Endothelial cell of umbilical vein (primary cell): Measurements from ENCODE around the gene UBTD1. TPM values are rescaled to one million over a fixed set of nuclear protein-coding genes. Genes with fewer than 3 reads are reported as not detected.

Experiments used
- BruUV-seq: library from RNA; stranded (reverse); fragments of 400-500 nt; replicated peaks from 2 replicates; lab custom pipeline; 2021; lab: Mats Ljungman, UMichigan
- CTCF ChIA-PET: fragments of 300-600, 350-600 bp; sonication (Branson Sonifier 250); formaldehyde crosslinking; loops from one replicate; lab custom pipeline; 2021; ENCODE audit warnings: antibody characterized with exemption, inconsistent platforms; lab: Charles Lee
- POLR2A ChIA-PET: fragments of 300-600, 350-600 bp; sonication (Branson Sonifier 250); formaldehyde crosslinking; loops from one replicate; lab custom pipeline; 2021; ENCODE audit warnings: antibody characterized with exemption, inconsistent platforms; lab: Charles Lee
- DNase-seq: peaks from one replicate; pipeline ENCODE4 v3.0.0-alpha.2; 2011; ENCODE audit warnings: low read depth, low spot score
- FAIRE-seq: peaks from 2 replicates; lab custom pipeline; 2011; peaks lifted over from hg19 to GRCh38; lab: Jason Lieb, UNC
- H2AFZ ChIP-seq: 2 replicates; pipeline ENCODE4 v1.6.0; 2012; ENCODE audit warnings: low read depth, low read length, control low read depth, inconsistent platforms
- H3K27ac ChIP-seq: 2 replicates; pipeline ENCODE4 v1.5.1; 2011; ENCODE audit warnings: low read depth, mild to moderate bottlenecking, control low read depth, low read length, moderate library complexity; ENCODE audit not compliant: insufficient read depth
- H3K27me3 ChIP-seq, 2 experiments: 2 replicates each; pipeline versions ENCODE4 v1.6.0 to v1.6.1; 2011; ENCODE audit warnings: low read length in 2 of 2, mixed read lengths in 1 of 2; ENCODE audit not compliant: control insufficient read depth in 2 of 2, insufficient read depth in 2 of 2
- H3K36me3 ChIP-seq, 2 experiments: 2 replicates in 1 of 2; 3 replicates in 1 of 2; pipeline ENCODE4 v1.5.1; 2011; ENCODE audit warnings: low read length in 2 of 2, mild to moderate bottlenecking in 1 of 2, moderate library complexity in 1 of 2; ENCODE audit not compliant: control insufficient read depth in 2 of 2, insufficient read depth in 2 of 2; ENCODE audit errors: extremely low read depth in 1 of 2
- H3K4me1 ChIP-seq: 3 replicates; pipeline ENCODE4 v1.5.1; 2011; ENCODE audit warnings: mild to moderate bottlenecking, low read length; ENCODE audit not compliant: control insufficient read depth, insufficient read depth; ENCODE audit errors: extremely low read depth
- H3K4me2 ChIP-seq: 2 replicates; pipeline ENCODE4 v1.6.1; 2011; ENCODE audit warnings: low read length, control low read depth, mixed read lengths; ENCODE audit not compliant: insufficient read depth
- H3K4me3 ChIP-seq, 3 experiments: fragments of 200-600 bp in 1 of 3; sonication (generic), shearing (Covaris generic) in 1 of 3; replicated peaks in 1 of 3; 2 replicates each; pipeline ENCODE4 v1.5.1; 2011 to 2016; ENCODE audit warnings: control low read depth in 3 of 3, low read length in 3 of 3, mild to moderate bottlenecking in 2 of 3, inconsistent platforms in 1 of 3, low read depth in 1 of 3, moderate library complexity in 1 of 3; ENCODE audit not compliant: insufficient read depth in 1 of 3
- H3K79me2 ChIP-seq: 2 replicates; pipeline ENCODE4 v1.6.0; 2012; ENCODE audit warnings: low read length, inconsistent platforms; ENCODE audit not compliant: control insufficient read depth, insufficient read depth
- H3K9ac ChIP-seq: replicated peaks from 2 replicates; pipeline ENCODE3; 2011; ENCODE audit warnings: low read length, control low read depth; ENCODE audit not compliant: insufficient read depth; ENCODE audit errors: extremely low read depth
- H3K9me1 ChIP-seq: replicated peaks from 3 replicates; pipeline ENCODE4 v1.6.0; 2011; ENCODE audit warnings: mild to moderate bottlenecking, low read length; ENCODE audit not compliant: control insufficient read depth, insufficient read depth; ENCODE audit errors: extremely low read depth
- H3K9me3 ChIP-seq: replicated peaks from 2 replicates; pipeline ENCODE4 v1.5.1; 2012; ENCODE audit warnings: low read length, inconsistent platforms; ENCODE audit not compliant: control insufficient read depth, insufficient read depth
- H4K20me1 ChIP-seq: replicated peaks from 2 replicates; pipeline ENCODE3; 2011; ENCODE audit warnings: mild to moderate bottlenecking, low read length; ENCODE audit not compliant: control insufficient read depth, insufficient read depth; ENCODE audit errors: extremely low read depth
- EZH2 ChIP-seq: IDR thresholded peaks from 2 replicates; pipeline ENCODE4 v1.6.1; 2012; ENCODE audit warnings: borderline replicate concordance, low read depth, mild to moderate bottlenecking, moderate library complexity, low read length, inconsistent platforms; ENCODE audit not compliant: severe bottlenecking
- FOS ChIP-seq: IDR thresholded peaks from 2 replicates; pipeline ENCODE4 v1.6.1; 2011; ENCODE audit warnings: mild to moderate bottlenecking, low read length, moderate library complexity, borderline replicate concordance; ENCODE audit not compliant: insufficient read depth
- GATA2 ChIP-seq: IDR thresholded peaks from 2 replicates; pipeline ENCODE4 v1.7.0; 2011; ENCODE audit warnings: low read depth, mild to moderate bottlenecking, moderate library complexity, mixed read lengths, low read length; ENCODE audit not compliant: insufficient read length, insufficient read depth
- JUN ChIP-seq: IDR thresholded peaks from 2 replicates; pipeline ENCODE4 v1.6.1; 2011; ENCODE audit warnings: borderline replicate concordance, low read depth; ENCODE audit not compliant: insufficient read length, insufficient read depth
- MYC ChIP-seq: IDR thresholded peaks from one replicate; pipeline ENCODE4 v1.6.1; 2011; ENCODE audit warnings: mild to moderate bottlenecking, low read depth, low read length
- POLR2A ChIP-seq: IDR thresholded peaks from 2 replicates; pipeline ENCODE4 v1.6.1; 2012; ENCODE audit warnings: low read depth, mild to moderate bottlenecking, control low read depth, low read length
- POLR2AphosphoS5 ChIP-seq: IDR thresholded peaks from 2 replicates; pipeline ENCODE4 v1.6.1; 2012; ENCODE audit warnings: low read depth, mild to moderate bottlenecking, control low read depth, low read length, moderate library complexity; ENCODE audit not compliant: insufficient read depth
- dilution Hi-C: fragments of 300-500 bp; cut with MboI; formaldehyde crosslinking; loops from one replicate; pipeline ENCODE4 v1.15.0; 2019; ENCODE audit warnings: low sequenced_read_pairs; ENCODE audit not compliant: extremely low pct_ligation_motif_present
- intact Hi-C: fragments of 100-400 bp; cut with micrococcal nuclease; formaldehyde crosslinking; loops from one replicate; pipeline ENCODE4 v1.10.0; 2022
- polyA plus RNA-seq, 4 experiments: library from polyadenylated mRNA; depleted of rRNA in 3 of 4; stranded (reverse) in 3 of 4; unstranded in 1 of 4; fragments of >200 nt; gene quantifications; 2 replicates each; pipeline versions ENCODE4 v1.2.1 to v1.2.3, GENCODE V29; 2011 to 2012; ENCODE audit warnings: missing spikeins in 1 of 4
- total RNA-seq: library from RNA; stranded (reverse); gene quantifications from 2 replicates; pipeline ENCODE4 v1.2.3, GENCODE V29; 2021
- TF ChIP-seq, protein P1 (sequence below): IDR thresholded peaks from 2 replicates; pipeline ENCODE4 v1.6.1; 2011; ENCODE audit not compliant: insufficient read depth, insufficient read length
- TF ChIP-seq, protein P2 (sequence below), 2 donors: IDR thresholded peaks; 1 replicate in 1 of 2; 2 replicates in 1 of 2; pipeline ENCODE4 v1.5.1; 2011; ENCODE audit warnings: low read length in 2 of 2, mild to moderate bottlenecking in 2 of 2, moderate library complexity in 2 of 2, control low read depth in 1 of 2, inconsistent platforms in 1 of 2, low read depth in 1 of 2; ENCODE audit not compliant: insufficient read depth in 1 of 2; ENCODE audit errors: extremely low read depth in 1 of 2

The UBTD1 gene
- total and polyA plus RNA-seq, 2 donors (not counting 3 experiments of a cell fraction or from before 2014, with no cell fraction given): 42.6 to 63.7 TPM

DNA sequence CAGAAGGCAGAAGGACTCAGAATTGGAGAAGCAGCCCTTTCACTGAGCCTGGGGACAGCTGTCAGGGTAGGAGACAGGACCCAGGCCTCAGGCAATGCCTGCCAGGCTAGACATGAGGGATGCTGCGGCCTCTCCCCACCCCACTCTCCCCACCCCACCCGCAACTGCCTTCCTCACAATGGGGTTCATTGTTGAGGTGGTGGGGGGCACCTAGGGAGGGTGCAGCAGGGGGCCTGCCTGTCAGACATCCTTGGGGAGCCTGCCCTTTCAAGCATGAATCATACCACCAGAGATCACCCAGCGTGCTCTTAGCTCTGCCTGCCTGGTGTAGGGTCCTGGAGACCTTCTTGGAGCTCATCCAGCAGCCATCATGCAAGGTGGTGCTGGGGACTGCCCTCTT is 90.8 kb downstream of the UBTD1 start, which contains the start of gene C10orf62:
Gene C10orf62, plus strand, starts transcription at position 243 of the 400 bp plus-strand sequence. CDS start 177 bp downstream, outside the sequence.
- Histone ChIP-seq H3K27me3 (no peaks in the 10 kb centered on the region), H3K4me1 (no peaks in the 10 kb centered on the region), H3K27ac (no peak within 1 kb of the TSS), H2AFZ (no peak within 1 kb of the TSS), H3K36me3 (no peaks in the 10 kb centered on the region), H3K4me3 (no peak within 1 kb of the TSS), H3K9ac (no peak within 1 kb of the TSS), H3K79me2 (no peaks in the 10 kb centered on the region), H3K9me1 (no peaks in the 10 kb centered on the region), H3K4me2 (no peak within 1 kb of the TSS), H3K9me3 (no peaks in the 10 kb centered on the region), H4K20me1 (no peaks in the 10 kb centered on the region)
- DNase-seq (no peak), FAIRE-seq (no peak)
- TF ChIP-seq, protein P1, sequence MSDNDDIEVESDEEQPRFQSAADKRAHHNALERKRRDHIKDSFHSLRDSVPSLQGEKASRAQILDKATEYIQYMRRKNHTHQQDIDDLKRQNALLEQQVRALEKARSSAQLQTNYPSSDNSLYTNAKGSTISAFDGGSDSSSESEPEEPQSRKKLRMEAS: no peak
- TF ChIP-seq JUN (no peak), GATA2 (no peak), MYC (no peak), EZH2 (no peak), POLR2AphosphoS5 (no peak), POLR2A (no peak), FOS (no peak)
- TF ChIP-seq, protein P2, sequence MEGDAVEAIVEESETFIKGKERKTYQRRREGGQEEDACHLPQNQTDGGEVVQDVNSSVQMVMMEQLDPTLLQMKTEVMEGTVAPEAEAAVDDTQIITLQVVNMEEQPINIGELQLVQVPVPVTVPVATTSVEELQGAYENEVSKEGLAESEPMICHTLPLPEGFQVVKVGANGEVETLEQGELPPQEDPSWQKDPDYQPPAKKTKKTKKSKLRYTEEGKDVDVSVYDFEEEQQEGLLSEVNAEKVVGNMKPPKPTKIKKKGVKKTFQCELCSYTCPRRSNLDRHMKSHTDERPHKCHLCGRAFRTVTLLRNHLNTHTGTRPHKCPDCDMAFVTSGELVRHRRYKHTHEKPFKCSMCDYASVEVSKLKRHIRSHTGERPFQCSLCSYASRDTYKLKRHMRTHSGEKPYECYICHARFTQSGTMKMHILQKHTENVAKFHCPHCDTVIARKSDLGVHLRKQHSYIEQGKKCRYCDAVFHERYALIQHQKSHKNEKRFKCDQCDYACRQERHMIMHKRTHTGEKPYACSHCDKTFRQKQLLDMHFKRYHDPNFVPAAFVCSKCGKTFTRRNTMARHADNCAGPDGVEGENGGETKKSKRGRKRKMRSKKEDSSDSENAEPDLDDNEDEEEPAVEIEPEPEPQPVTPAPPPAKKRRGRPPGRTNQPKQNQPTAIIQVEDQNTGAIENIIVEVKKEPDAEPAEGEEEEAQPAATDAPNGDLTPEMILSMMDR (IDR thresholded peaks at IDR 0.05; ENCODE audit: extremely low read depth in 1 of 2, insufficient read depth in 1 of 2, low read depth in 1 of 2, low read length in 2 of 2): no peak
- intact Hi-C loops: no loop called here
- ChIA-PET POLR2A (no interaction called here), CTCF (interaction anchor here (0.7 to 2.7 kb wide), 4 partner anchors 14 to 55 kb away, joined by 4 to 10 read pairs (median 6); partner anchors contain the start of gene ANKRD2)
- no TSS peak for BruUV-seq
- dilution Hi-C loops: no loop called here
